HG02759 (cell line): ENCODE measurements around the gene LPP.

Experiments used
- ATAC-seq: cut with Tn5 transposase; IDR thresholded peaks from one replicate; pipeline ENCODE4 v1.9.1; 2021; ENCODE audit warnings: mild to moderate bottlenecking, moderate library complexity; ENCODE audit not compliant: unreplicated experiment

Gene LPP

GRCh38 chr3:188323067-188323842 lies 169.3 kb downstream of the LPP start:
- ATAC-seq, result no peak

DNA sequence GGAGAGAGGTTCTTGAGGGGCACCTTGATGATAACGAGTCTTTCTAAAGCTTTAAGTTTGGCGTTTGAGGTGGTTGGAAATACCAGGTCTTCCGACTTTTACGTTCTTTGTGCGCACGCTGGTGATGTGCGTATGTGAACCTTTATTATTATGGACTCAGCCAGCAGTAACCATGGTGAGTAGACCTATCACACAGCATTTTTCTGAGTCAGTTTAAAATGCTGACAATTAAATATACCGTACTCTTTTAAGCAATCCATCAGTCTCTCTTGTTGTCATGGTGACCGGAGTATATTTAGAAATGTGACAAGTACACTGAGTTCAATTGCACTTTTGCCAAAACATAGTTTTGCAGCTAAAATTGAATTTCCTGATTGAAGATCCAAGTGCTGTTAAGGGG lies 172.2 kb downstream of the LPP start:
- no peak for ATAC-seq

DNA sequence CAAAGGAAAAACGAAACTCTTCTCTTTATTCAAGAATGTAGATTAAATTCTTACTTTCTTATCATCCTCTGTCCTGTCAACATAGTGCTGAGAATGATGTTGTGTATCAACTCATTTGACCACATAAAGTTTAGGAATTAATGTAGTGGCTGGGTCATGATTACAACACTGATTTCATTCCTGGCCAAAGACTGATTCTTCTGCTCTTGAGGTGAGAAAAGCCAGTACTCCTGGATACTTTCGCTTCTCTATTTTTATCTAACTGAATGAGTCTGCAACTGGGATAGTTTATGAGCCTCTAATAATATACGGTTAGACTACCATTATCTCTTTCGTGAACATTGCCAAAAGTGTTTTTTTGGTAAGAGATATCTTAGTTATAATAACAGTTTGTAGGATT lies 173.0 kb downstream of the LPP start:
- no peak for ATAC-seq

GRCh38 chr3:188327433-188327832 lies 173.5 kb downstream of the LPP start:
- no peak for ATAC-seq

DNA sequence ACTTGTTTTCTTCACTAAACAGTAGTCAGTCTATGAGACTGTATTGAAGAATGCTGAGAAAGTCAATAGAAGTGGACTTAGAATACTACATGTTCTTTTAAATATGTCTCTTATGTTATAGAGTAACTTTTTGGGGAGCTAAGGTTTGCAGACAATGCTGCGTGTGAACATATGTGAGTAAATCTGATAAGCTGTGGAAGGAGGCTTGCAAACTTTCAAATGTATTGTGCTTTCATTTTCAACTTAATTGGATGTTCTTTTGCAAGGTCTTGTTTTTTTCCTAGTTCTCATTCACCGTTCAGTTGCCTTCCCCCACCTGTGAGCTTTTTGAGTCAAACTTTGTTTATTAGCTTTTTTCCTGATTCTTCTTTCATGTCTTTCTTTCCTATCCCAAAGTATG lies 176.2 kb downstream of the LPP start:
- ATAC-seq, result no peak

DNA sequence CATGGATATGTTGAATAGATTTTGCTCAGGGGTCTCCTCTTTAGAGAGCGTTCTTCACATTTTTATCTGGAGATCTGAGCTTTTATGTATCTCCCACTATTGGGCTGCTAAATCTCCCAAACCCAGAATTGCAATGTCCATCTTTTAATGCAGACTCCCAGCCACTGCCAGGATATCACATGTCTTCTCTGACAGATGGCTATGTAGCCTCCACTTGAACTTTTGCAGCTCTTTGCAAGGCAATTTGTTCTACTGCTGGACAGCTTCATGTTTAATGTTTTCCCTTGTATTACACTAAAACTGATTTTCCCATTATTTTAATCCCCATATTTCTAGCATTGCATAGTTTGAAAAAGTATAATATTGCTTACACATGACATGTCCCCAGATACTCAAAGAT lies 177.2 kb downstream of the LPP start:
- ATAC-seq, result no peak

DNA sequence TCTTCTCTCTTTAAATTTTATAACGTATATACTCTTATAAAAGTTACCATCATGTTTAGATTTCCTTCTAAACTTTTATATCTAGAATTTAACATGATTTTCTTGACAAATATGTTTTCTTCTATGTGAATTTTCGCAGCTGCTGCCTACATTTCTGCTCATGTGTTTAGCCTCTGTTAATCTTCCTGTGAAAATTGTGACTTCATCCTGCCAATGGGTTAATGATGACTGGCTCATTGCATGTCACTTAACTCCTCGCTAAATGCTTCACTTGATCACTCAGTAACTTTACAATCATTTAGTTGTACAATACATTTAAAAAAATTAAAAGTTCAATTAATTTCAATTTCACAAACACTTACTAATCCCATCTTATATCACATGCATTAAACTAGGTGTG lies 178.1 kb downstream of the LPP start:
- no peak for ATAC-seq

DNA sequence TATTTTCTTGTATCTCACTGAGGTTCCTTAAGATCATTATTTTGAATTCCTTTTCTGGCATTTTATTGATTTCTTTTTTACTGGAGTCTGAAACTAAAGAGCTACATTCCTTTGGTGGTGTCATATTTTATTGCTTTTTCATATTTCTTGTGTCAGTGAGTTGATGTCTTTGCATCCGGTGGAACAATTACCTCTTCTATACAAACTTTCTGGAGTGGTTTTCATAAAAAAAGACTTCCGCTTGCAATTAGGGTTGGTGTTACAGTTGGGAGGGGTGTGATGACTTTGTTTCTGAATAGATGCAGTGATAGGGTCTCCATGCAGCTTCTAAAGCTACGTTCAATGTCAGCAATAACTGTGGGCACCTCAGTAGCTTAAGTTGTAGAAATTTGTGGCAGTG lies 181.7 kb downstream of the LPP start:
- no peak for ATAC-seq

GRCh38 chr3:188336178-188336577 lies 182.2 kb downstream of the LPP start:
- no peak for ATAC-seq

- no peak for ATAC-seq
These were observed 183.3 kb downstream of the LPP start for GRCh38 chr3:188337232-188337631.

GRCh38 chr3:188338086-188338485 lies 184.1 kb downstream of the LPP start:
- no peak for ATAC-seq

DNA sequence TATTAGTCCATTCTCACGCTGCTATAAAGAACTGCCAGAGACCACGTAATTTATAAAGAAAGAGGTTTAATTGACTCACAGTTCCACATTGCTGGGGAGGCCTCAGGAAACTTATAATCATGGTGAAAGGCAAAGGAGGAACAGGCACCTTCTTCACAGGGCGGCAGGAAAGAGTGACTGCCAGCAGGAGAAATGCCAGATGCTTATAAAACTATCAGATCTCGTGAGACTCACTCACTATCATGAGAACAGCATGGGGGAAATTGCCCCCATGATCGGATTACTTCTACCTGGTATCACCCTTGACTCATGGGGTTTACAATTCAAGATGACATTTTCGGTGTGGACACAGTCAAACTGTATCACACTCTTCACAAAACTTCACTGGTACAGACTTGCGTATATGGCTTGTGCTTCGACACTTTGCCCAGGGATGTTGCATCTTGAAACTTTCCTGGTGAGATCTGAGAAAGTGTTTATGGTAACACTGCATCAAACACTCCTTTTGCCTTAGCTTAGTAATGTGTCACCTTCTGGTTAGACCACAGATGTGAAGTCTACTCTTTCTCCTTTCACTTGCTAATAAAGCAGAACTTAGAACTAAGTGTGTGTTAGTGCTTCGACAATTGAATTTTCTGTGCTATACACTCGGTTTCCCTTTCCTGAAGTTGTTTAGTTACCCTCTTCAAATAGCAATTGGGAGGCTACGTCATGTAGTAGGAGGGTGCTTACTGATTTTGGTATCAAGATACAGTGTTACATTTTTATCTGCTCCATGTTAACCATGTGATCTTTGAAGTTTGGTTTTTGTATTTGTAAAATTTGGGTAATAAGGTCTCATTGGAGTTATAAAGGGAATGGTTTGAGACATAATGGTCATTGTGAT lies 185.7 kb downstream of the LPP start:
- peak; percentile 37 for ATAC-seq

GRCh38 chr3:188341501-188341900 lies 187.5 kb downstream of the LPP start:
- no peak for ATAC-seq

- peak; percentile 39 for ATAC-seq
These were observed 189.2 kb downstream of the LPP start for GRCh38 chr3:188342991-188343732.

DNA sequence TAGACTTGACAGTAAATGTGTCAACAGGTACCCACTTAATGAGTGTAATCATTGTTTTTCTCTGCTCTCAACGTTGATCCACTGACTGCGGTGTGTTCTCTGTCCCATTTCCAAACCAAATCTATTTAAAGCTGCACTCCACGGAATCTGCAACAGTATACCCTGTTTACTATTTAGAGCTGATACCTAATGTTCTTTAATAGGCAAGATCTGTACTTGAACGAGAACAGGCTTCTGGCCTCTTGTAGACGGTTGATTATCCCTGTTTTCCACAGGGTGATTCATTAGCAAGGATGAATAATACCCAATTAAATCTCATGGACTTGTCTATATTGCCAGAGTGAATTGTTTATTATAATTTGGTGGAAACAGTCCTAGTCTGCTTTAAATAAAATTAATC lies 189.9 kb downstream of the LPP start:
- ATAC-seq, result no peak

DNA sequence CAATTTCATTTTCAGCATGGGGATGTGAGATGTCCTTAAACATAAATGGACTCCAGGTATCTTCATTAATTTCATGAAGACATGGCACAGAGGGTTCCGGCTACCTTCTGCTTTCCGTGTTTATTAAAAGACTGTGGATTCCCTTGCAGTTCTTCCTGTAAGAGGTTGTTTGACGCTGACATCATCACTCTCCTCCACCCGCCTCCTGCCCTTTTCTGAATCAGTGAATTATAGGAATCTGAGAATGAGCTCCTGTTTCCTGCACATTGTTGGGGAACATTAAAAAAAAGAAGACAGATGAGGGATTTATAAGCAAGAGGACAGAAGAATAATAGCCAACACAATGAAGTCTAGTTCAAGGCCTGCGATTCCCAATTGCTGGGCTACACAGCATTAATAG lies 191.3 kb downstream of the LPP start:
- no peak for ATAC-seq

DNA sequence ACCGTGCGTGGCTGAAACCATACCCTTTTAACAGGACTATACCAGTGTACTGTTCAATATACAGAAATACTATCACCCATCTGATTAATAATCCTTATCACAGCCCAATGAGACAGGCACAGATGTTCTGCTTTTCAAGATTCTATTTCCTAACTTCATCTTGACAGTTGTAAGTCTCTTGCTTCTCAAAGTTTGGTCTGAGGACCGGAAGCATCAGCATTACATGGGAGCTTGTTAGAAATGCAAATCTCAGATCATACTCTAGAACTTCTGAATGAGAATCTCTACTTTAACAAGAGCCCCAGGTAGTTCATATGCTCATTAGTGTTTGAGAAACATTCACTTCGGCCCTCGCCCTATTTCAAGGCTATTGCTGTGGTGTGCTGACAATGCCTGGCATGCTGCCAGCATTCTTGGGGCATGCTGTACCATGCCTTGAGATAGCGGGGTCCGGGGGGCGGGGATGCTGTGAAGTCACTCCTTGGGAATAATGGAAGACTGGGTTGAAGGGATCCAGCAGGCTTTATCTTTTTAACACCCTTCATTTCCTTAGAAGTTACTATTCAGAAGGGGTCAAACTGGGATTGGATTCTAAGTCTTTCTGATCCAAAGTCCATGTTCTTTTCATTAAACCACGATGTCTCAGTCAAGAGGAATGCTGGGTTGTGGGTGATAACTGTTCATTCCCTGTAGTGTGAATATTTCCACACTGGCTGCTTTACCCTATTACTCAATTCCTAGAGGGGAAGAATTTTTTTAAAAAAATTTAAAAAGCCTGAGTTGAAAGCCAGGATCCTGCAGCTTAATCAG lies 194.7 kb downstream of the LPP start:
- ATAC-seq, result no peak

DNA sequence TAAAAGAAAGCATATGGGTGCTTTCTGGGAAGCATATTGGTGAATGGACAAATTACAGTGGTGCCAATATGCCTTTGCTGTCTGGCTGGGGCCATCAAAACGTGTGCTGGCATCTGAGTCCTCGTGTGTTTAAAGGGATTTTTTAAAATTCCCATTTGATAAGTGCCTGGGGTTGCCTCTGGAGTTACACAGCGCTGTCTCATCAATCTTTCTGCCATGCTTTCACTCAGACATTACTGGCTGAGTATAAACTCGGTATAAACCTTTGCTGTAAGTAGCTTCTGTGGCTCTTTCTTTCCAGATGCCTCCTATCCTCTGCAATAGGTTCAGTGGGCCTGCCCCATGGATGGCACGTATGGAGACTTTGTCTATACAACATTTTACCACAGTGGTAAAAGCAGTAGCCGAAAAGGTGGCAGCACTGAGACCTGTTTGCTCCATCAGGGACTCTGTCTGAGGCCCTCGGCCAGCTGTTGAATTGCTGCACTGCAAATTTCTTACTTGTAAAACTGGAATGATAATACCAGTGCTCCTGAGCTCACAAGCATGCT lies 195.5 kb downstream of the LPP start:
- ATAC-seq, result no peak

GRCh38 chr3:188349933-188350332 lies 196.0 kb downstream of the LPP start:
- no peak for ATAC-seq

DNA sequence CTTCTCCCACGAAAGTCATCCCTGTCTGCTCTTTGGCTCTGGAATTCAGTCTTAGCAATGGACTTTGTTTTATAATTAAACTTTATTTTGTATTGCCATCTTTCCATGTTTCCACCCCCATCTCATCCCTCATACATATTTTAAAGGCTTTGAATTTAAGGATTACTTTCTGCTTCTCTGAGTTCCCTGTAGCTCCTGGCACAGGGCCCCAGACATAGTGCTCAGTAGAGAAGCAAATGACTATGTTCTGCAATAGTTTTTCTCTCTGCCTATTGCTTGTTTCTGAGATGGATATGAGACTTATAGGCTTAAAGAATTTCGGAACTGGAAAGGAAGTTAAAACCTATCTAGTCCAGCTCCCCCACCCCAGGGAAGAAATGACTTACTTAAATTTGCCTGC lies 197.0 kb downstream of the LPP start:
- ATAC-seq, result no peak
